Measurements from ENCODE around the gene USE1.

DNA sequence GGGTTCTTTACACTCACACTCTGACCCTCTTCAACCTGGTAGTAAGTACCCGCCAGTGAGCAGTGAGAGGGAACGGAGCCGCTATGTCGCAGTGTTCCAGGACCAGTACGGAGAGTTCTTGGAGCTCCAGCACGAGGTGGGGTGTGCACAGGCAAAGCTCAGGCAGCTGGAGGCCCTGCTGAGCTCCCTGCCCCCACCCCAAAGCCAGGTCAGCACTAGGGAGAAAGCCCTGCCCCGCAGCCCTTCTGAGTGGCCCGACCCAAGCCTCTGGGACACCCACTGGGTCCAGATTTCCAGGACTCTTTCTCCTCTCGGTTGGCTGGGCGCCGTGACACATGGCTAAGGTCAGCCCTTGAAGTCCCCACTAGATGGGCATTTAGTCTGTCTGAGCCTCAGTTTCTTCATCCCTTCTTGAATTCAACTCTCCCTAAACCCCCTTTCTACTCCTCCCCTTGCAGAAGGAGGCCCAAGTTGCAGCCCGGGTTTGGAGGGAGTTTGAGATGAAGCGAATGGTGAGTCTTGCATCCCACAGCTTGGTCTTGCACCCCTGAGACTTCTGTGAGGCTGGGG is 12.7 kb downstream of the USE1 start:
- TF ChIP-seq, protein P1, sequence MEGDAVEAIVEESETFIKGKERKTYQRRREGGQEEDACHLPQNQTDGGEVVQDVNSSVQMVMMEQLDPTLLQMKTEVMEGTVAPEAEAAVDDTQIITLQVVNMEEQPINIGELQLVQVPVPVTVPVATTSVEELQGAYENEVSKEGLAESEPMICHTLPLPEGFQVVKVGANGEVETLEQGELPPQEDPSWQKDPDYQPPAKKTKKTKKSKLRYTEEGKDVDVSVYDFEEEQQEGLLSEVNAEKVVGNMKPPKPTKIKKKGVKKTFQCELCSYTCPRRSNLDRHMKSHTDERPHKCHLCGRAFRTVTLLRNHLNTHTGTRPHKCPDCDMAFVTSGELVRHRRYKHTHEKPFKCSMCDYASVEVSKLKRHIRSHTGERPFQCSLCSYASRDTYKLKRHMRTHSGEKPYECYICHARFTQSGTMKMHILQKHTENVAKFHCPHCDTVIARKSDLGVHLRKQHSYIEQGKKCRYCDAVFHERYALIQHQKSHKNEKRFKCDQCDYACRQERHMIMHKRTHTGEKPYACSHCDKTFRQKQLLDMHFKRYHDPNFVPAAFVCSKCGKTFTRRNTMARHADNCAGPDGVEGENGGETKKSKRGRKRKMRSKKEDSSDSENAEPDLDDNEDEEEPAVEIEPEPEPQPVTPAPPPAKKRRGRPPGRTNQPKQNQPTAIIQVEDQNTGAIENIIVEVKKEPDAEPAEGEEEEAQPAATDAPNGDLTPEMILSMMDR (IDR thresholded peaks at IDR 0.05; ENCODE audit: insufficient read depth, low read length, poor library complexity, severe bottlenecking), result no peak
- TF ChIP-seq EZH2phosphoT487 (conservative IDR thresholded peaks at IDR 0.05; ENCODE audit: low read length), result no peak
